Kidney epithelial cell (primary cell): ENCODE results near the gene MVB12B. TPM values are rescaled to one million over a fixed set of nuclear protein-coding genes. Genes with fewer than 3 reads are reported as not detected.

Source experiments
- DNase-seq: peaks from one replicate; pipeline ENCODE4 v3.0.0-alpha.2; 2010; ENCODE audit warnings: low read depth
- H3K27me3 ChIP-seq: 2 replicates; pipeline ENCODE4 v1.6.0; 2011; ENCODE audit warnings: low read length; ENCODE audit not compliant: control insufficient read depth, insufficient read depth
- H3K36me3 ChIP-seq: 2 replicates; pipeline ENCODE4 v1.5.1; 2011; ENCODE audit warnings: low read length; ENCODE audit not compliant: control insufficient read depth, insufficient read depth
- H3K4me3 ChIP-seq: 2 replicates; pipeline ENCODE4 v1.5.1; 2011; ENCODE audit warnings: low read depth, mild to moderate bottlenecking, control low read depth, low read length
- total RNA-seq: library from RNA; depleted of rRNA; stranded (reverse); fragments of >200 nt; gene quantifications from 2 replicates; pipeline ENCODE4 v1.2.3, GENCODE V29; 2015
- TF ChIP-seq, protein P1 (sequence below): IDR thresholded peaks from 2 replicates; pipeline ENCODE4 v1.5.1; 2011; ENCODE audit warnings: mild to moderate bottlenecking, moderate library complexity, low read length, control low read depth, inconsistent platforms; ENCODE audit not compliant: insufficient read depth, poor library complexity, severe bottlenecking

Gene MVB12B
- total RNA-seq, 1 donor from 2014 or later = 13.1 TPM

DNA sequence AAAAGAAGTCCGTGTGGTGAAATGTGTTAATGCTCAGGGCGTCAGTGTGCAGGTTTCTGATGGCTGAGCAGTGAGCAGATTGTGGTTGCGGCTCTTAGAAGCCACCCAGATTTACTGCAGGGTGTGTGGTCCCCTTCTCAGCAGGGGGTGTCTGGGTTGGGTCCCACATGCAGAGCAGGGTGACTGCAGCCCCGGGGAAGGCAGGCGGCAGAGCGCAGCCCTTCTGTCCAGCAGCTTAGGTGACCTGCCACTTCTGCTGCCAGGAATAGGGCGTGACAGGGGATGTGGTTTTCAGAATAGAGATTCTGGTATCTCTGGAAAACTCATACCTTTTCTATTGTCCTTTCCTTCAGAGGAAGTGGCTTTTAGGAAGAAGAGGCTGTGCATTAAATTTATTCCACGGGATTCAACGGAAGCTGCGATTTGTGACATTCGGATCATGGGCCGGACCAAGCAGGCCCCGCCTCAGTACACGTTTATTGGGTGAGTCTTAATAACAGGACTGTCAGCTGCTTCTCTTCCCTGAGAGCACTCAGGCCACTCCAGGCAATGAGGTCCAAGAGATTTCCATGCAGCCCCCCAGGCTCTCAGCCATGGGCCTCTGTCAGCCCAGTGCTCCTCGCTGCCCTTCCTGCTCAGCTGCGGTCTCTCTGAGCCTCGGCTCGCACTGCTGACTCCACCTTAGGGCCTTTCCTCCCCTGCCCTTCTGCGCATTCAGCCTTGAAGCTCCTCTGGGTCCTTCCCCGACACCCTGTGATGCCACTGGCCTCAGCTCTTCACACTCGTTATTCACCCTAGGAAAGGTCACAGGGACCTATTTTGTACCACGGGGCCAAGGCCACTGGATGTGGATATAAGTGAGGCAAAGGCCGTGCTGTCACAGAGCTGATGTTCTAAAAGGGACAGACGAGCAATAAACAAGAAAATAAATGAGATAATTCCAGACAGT is 65.4 kb downstream of the MVB12B start:
- TF ChIP-seq, protein P1, sequence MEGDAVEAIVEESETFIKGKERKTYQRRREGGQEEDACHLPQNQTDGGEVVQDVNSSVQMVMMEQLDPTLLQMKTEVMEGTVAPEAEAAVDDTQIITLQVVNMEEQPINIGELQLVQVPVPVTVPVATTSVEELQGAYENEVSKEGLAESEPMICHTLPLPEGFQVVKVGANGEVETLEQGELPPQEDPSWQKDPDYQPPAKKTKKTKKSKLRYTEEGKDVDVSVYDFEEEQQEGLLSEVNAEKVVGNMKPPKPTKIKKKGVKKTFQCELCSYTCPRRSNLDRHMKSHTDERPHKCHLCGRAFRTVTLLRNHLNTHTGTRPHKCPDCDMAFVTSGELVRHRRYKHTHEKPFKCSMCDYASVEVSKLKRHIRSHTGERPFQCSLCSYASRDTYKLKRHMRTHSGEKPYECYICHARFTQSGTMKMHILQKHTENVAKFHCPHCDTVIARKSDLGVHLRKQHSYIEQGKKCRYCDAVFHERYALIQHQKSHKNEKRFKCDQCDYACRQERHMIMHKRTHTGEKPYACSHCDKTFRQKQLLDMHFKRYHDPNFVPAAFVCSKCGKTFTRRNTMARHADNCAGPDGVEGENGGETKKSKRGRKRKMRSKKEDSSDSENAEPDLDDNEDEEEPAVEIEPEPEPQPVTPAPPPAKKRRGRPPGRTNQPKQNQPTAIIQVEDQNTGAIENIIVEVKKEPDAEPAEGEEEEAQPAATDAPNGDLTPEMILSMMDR = no peak

DNA sequence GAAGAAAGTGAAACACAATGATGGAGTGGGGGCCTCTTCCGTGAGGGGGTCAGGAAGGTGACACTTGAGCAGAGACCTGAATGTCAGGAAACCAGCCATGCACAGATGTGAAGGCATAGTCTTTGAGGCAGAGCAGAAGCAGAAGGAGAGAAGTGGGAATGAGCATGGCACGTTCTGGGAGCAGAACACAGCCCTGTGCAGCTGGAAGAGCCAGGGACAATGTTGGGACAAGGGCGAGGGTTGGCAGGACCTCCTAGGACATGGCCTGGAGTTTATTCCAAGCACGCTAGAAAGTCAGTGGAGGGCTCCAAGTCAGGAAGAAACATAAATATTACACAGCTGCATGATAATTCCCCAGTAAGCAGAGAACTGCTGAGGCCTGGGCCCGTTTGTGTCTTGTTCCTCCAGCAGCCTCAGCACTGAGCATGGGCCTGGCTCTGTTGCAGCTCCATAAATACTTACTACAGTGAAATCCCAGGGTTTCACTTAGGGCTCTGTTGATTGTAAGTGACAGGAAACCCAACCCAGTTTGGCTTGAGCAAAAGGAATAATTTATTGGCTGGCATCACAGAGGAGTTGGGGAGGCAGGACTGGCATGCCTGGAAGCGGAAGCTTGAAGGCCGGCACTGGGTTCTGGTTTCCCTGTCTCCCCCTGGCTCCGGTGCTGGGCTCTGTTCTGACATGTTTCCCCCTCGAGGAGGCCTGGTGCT is 66.2 kb downstream of the MVB12B start:
- no peaks in the 10 kb centered on the region for H3K27me3 ChIP-seq
- no peak for DNase-seq
- H3K4me3 ChIP-seq = no peak overlapping the region
- H3K36me3 ChIP-seq = no peaks in the 10 kb centered on the region
- TF ChIP-seq, protein P1 = no peak

More for the DNA sequence above, 65.4 kb downstream of the MVB12B start:
- Histone ChIP-seq H3K4me3 (no peak overlapping the region), H3K27me3 (no peaks in the 10 kb centered on the region), H3K36me3 (no peaks in the 10 kb centered on the region)
- DNase-seq = no peak

DNA sequence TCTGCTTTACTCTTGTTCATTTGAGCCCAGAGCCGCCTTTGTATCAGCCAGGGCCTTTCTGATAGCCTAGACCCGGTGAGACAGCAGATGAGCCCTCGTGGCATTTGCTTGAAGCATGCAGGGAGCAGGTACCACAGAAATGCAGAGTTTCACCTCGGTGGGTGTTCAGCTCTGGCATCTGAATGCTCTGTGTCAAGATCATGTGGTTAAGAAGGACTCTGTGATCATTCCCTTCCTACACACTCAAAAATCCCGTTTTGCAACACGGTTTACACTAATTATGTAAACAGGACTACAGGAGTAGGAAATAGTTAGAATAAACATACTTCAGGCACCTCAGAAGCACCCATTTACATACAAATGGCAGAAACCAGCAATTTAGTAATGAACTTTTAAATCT is 67.2 kb downstream of the MVB12B start:
- no peaks in the 10 kb centered on the region for H3K36me3 ChIP-seq
- no peak for DNase-seq
- TF ChIP-seq, protein P1 = no peak
- no peaks in the 10 kb centered on the region for H3K27me3 ChIP-seq
- H3K4me3 ChIP-seq = no peak overlapping the region

DNA sequence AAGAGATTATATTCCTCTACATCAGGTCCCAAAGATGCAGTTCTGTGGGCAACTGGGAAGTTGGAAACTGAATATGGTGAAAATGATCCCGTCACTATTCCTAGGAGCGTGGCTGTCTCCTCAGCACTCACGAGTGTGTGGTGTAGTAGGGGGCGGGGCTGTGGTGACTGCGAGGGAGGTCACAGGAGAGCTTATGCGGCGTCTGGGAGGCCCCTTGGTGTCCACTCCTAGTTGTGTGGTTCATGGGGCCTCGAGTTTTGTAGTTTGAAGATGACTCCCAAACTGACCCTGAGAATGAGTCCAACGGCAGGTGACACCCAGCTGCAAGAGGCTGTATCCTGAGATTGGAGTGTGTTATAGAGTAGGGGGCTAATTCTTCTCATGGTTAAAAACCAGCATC is 68.2 kb downstream of the MVB12B start:
- Histone ChIP-seq H3K4me3 (no peak overlapping the region), H3K36me3 (no peaks in the 10 kb centered on the region), H3K27me3 (no peaks in the 10 kb centered on the region)
- DNase-seq = no peak
- TF ChIP-seq, protein P1 = no peak

DNA sequence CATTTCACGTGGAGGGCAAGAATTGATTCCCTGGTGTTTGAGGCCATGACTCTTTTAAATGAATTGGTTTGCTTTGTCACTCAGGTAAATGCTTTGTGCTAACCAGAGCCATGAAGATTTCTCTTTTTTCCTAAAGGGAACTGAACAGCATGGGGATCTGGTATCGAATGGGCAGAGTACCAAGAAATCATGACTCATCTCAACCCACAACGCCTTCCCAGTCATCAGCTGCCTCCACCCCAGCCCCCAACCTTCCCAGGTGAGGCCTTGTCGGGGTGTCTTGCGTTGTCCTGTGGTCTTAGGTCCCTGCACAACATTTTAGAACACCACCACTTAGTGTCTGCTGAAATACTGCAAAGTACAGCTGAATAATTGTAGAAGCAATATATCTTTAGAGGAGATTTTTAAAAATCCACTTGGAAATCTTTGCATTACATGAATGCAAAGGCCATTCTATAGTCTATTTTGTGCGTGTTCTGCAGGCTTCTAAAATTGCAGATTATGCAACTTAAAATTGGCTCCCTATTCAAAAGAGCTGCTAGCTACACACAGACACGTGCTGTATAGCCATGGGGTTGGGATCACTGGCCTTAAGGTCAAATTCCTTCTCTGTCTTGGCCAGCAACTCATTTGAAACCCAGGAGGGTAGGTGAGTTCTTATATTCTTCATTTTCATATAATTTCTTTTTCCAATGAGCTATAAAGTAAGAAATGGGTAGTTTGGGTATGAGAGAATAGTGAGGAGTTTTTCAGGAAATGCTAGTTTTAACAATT is 69.0 kb downstream of the MVB12B start:
- TF ChIP-seq, protein P1 = no peak
- Histone ChIP-seq H3K27me3 (no peaks in the 10 kb centered on the region), H3K4me3 (no peak overlapping the region), H3K36me3 (no peaks in the 10 kb centered on the region)
- peak; percentile 31 for DNase-seq
